ENCODE measurements around the gene SEMA3C.

DNA sequence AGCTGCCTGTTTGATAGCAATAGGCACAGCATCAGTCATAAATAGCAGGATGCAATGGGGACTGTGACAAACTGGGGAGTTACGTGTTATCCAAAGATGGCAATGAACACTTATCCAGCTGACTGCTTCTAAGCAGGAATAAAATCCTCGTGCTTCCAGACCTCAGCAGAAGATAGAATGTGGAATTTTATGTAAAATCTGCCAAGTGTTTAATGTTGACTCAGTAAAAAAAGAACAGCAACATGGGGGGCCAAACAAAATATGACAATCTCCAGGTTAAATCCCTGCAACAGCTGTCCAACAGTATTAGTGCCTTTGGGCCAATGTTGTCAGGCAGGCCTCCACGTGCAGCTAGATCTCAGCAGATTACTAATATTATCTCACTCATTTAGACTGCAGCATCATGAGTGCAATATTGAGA lies 127.3 kb downstream of the SEMA3C start:
- TF ChIP-seq, protein P1, sequence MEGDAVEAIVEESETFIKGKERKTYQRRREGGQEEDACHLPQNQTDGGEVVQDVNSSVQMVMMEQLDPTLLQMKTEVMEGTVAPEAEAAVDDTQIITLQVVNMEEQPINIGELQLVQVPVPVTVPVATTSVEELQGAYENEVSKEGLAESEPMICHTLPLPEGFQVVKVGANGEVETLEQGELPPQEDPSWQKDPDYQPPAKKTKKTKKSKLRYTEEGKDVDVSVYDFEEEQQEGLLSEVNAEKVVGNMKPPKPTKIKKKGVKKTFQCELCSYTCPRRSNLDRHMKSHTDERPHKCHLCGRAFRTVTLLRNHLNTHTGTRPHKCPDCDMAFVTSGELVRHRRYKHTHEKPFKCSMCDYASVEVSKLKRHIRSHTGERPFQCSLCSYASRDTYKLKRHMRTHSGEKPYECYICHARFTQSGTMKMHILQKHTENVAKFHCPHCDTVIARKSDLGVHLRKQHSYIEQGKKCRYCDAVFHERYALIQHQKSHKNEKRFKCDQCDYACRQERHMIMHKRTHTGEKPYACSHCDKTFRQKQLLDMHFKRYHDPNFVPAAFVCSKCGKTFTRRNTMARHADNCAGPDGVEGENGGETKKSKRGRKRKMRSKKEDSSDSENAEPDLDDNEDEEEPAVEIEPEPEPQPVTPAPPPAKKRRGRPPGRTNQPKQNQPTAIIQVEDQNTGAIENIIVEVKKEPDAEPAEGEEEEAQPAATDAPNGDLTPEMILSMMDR (IDR thresholded peaks at IDR 0.05), result no peak
- no peak for TF ChIP-seq POLR2AphosphoS5 (IDR thresholded peaks at IDR 0.05; ENCODE audit: low read depth, low read length)
- TF ChIP-seq SIN3A (IDR thresholded peaks at IDR 0.05; ENCODE audit: borderline replicate concordance, insufficient read depth, low read depth, low read length), result no peak

All from Panc1 (cell line).